Muscle of back (tissue), 11 donors: ENCODE measurements around the gene DIABLO. TPM values are rescaled to one million over a fixed set of nuclear protein-coding genes. Genes with fewer than 3 reads are reported as not detected.
"Not testable (repeated sequence)": the region's sequence is repeated elsewhere in the genome, so short reads cannot be mapped to it uniquely, and the experiment has no call there.

ENCODE experiments used
- DNase-seq, 3 donors: peaks; one replicate each; pipeline versions ENCODE4 v3.0.0 to v3.0.0-alpha.2; 2013
- polyA plus RNA-seq, 10 donors: library from polyadenylated mRNA; unstranded; fragments of 120-200 nt; gene quantifications; one replicate each; pipeline ENCODE4 v1.2.1, GENCODE V29; 2013; ENCODE audit not compliant: insufficient read length in 10 of 10

Gene DIABLO
- polyA plus RNA-seq, 10 donors, result 25.8 to 43.3 (median 38.0) TPM

- no peak for DNase-seq
These were observed 694 bp upstream of the DIABLO start for GRCh38 chr12:122226366-122227125.

GRCh38 chr12:122216445-122216844, 9.4 kb downstream of the DIABLO start:
- DNase-seq, result no peak

- no peak for DNase-seq
These were observed 10.1 kb downstream of the DIABLO start for GRCh38 chr12:122215771-122216170.

- DNase-seq, result no peak
These were observed 17.6 kb downstream of the DIABLO start for GRCh38 chr12:122208073-122208820.

- DNase-seq, result no peak
These were observed 18.5 kb downstream of the DIABLO start for GRCh38 chr12:122207391-122207790.

GRCh38 chr12:122206976-122207375, 18.9 kb downstream of the DIABLO start:
- no peak for DNase-seq

- no peak for DNase-seq
These were observed 19.6 kb downstream of the DIABLO start for GRCh38 chr12:122206111-122206881.

- DNase-seq, result peak in 1 of 3 donors; percentile 26
These were observed 20.6 kb downstream of the DIABLO start for GRCh38 chr12:122205053-122205925.

GRCh38 chr12:122204167-122205052, 21.4 kb downstream of the DIABLO start:
- DNase-seq, result no peak

- DNase-seq, result peak in 2 of 3 donors; percentile 36 to 73
These were observed 22.3 kb downstream of the DIABLO start, which contains the start of gene B3GNT4 for GRCh38 chr12:122203301-122204166. Gene B3GNT4 (plus strand): TSS chr12:122203709. CDS start chr12:122204619, 910 bp downstream.

GRCh38 chr12:122202811-122203210, 23.0 kb downstream of the DIABLO start:
- not testable (repeated sequence) for DNase-seq

GRCh38 chr12:122202017-122202416, 23.8 kb downstream of the DIABLO start:
- no peak for DNase-seq

- DNase-seq, result no peak
These were observed 24.5 kb downstream of the DIABLO start for GRCh38 chr12:122201381-122201780.

GRCh38 chr12:122200541-122201175, 25.2 kb downstream of the DIABLO start:
- DNase-seq, result no peak

GRCh38 chr12:122199484-122200355, 26.1 kb downstream of the DIABLO start:
- no peak for DNase-seq

GRCh38 chr12:122197612-122197966, 28.3 kb downstream of the DIABLO start:
- no peak for DNase-seq

- no peak for DNase-seq
These were observed 30.4 kb downstream of the DIABLO start for GRCh38 chr12:122195405-122195804.

GRCh38 chr12:122194804-122195203, 31.0 kb downstream of the DIABLO start:
- no peak for DNase-seq
